Mucosa of rectum (tissue), 2 donors: ENCODE measurements around the gene TAF1D.

Experiments used
- H3K27ac ChIP-seq, 2 donors: one replicate each; pipeline ENCODE4 v1.7.0; 2013; ENCODE audit warnings: inconsistent platforms in 2 of 2, low read depth in 2 of 2, low read length in 2 of 2
- H3K27me3 ChIP-seq, 2 donors: one replicate each; pipeline ENCODE4 v1.7.0; 2013; ENCODE audit warnings: low read length in 2 of 2; ENCODE audit not compliant: control insufficient read depth in 2 of 2, insufficient read depth in 2 of 2
- H3K36me3 ChIP-seq, 2 donors: one replicate each; pipeline ENCODE4 v1.7.0; 2013; ENCODE audit warnings: low read length in 2 of 2; ENCODE audit not compliant: control insufficient read depth in 2 of 2, insufficient read depth in 2 of 2
- H3K4me1 ChIP-seq, 2 donors: one replicate each; pipeline ENCODE4 v1.7.0; 2013; ENCODE audit warnings: low read length in 2 of 2, mild to moderate bottlenecking in 1 of 2; ENCODE audit not compliant: control insufficient read depth in 2 of 2, insufficient read depth in 2 of 2
- H3K4me3 ChIP-seq, 2 donors: one replicate each; pipeline ENCODE4 v1.7.0; 2013; ENCODE audit warnings: low read length in 2 of 2
- H3K9ac ChIP-seq, 2 donors: one replicate each; pipeline ENCODE4 v1.7.0; 2013; ENCODE audit warnings: low read length in 2 of 2, low read depth in 1 of 2, mild to moderate bottlenecking in 1 of 2
- H3K9me3 ChIP-seq, 2 donors: one replicate each; pipeline ENCODE4 v1.7.0; 2013; ENCODE audit warnings: low read length in 2 of 2; ENCODE audit not compliant: control insufficient read depth in 2 of 2
- donor health status: healthy.
- donor health status: Normal muscosa, but diverticular disease.

The TAF1D gene

GRCh38 chr11:93738647-93739081 lies 2.6 kb downstream of the TAF1D start:
- no peak overlapping the region for H3K27ac ChIP-seq

GRCh38 chr11:93737904-93738612 lies 3.2 kb downstream of the TAF1D start:
- Histone ChIP-seq H3K27ac (no peak overlapping the region), H3K4me1 (peaks cover 22 to 23% of the 10 kb centered on the region in 2 donors), H3K27me3 (no peaks in the 10 kb centered on the region), H3K36me3 (peaks cover 48 to 56% of the 10 kb centered on the region in 2 donors), H3K4me3 (peak overlapping the region in 1 of 2 donors; percentile 100), H3K9ac (no peak overlapping the region), H3K9me3 (no peaks in the 10 kb centered on the region)

More at GRCh38 chr11:93738647-93739081, 2.6 kb downstream of the TAF1D start:
- no peak overlapping the region for H3K9ac ChIP-seq
- H3K4me1 ChIP-seq = peaks cover 22 to 23% of the 10 kb centered on the region in 2 donors
- H3K27me3 ChIP-seq = no peaks in the 10 kb centered on the region
- peaks cover 48 to 53% of the 10 kb centered on the region in 2 donors for H3K36me3 ChIP-seq
- no peaks in the 10 kb centered on the region for H3K9me3 ChIP-seq
- H3K4me3 ChIP-seq = peak overlapping the region in 1 of 2 donors; percentile 100

GRCh38 chr11:93736129-93736528 lies 5.2 kb downstream of the TAF1D start:
- H3K36me3 ChIP-seq = peaks cover 65 to 74% of the 10 kb centered on the region in 2 donors
- H3K9ac ChIP-seq = no peak overlapping the region
- no peak overlapping the region for H3K4me3 ChIP-seq
- H3K9me3 ChIP-seq = no peaks in the 10 kb centered on the region
- H3K27ac ChIP-seq = no peak overlapping the region
- H3K27me3 ChIP-seq = no peaks in the 10 kb centered on the region
- peaks cover 18 to 20% of the 10 kb centered on the region in 2 donors for H3K4me1 ChIP-seq

- no peak overlapping the region for H3K27ac ChIP-seq
- H3K27me3 ChIP-seq = no peaks in the 10 kb centered on the region
- no peak overlapping the region for H3K9ac ChIP-seq
- peaks cover 18 to 20% of the 10 kb centered on the region in 2 donors for H3K4me1 ChIP-seq
- no peak overlapping the region for H3K4me3 ChIP-seq
- H3K36me3 ChIP-seq = peaks cover 70 to 79% of the 10 kb centered on the region in 2 donors
- H3K9me3 ChIP-seq = no peaks in the 10 kb centered on the region
These were observed 5.7 kb downstream of the TAF1D start for GRCh38 chr11:93735627-93736026.

- H3K9ac ChIP-seq = no peak overlapping the region
- peaks cover 15% of the 10 kb centered on the region in 2 donors for H3K4me1 ChIP-seq
- no peaks in the 10 kb centered on the region for H3K9me3 ChIP-seq
- H3K4me3 ChIP-seq = no peak overlapping the region
- no peaks in the 10 kb centered on the region for H3K27me3 ChIP-seq
- H3K36me3 ChIP-seq = peaks cover 80 to 84% of the 10 kb centered on the region in 2 donors
- no peak overlapping the region for H3K27ac ChIP-seq
These were observed 6.7 kb downstream of the TAF1D start for GRCh38 chr11:93734427-93735222.

GRCh38 chr11:93733474-93733873 lies 7.8 kb downstream of the TAF1D start:
- H3K27ac ChIP-seq = no peak overlapping the region
- no peaks in the 10 kb centered on the region for H3K27me3 ChIP-seq
- H3K36me3 ChIP-seq = peaks cover 90% of the 10 kb centered on the region in 2 donors
- no peak overlapping the region for H3K9ac ChIP-seq
- H3K4me1 ChIP-seq = peaks cover 6 to 11% of the 10 kb centered on the region in 2 donors
- H3K4me3 ChIP-seq = no peak overlapping the region
- H3K9me3 ChIP-seq = no peaks in the 10 kb centered on the region

- Histone ChIP-seq H3K9me3 (no peaks in the 10 kb centered on the region), H3K9ac (peak overlapping the region in 1 of 2 donors; percentile 11), H3K4me3 (no peak overlapping the region), H3K4me1 (peaks cover under 1 to 3% of the 10 kb centered on the region in 2 donors), H3K27me3 (no peaks in the 10 kb centered on the region), H3K36me3 (peaks cover 87 to 91% of the 10 kb centered on the region in 2 donors), H3K27ac (no peak overlapping the region)
These were observed 8.9 kb downstream of the TAF1D start for GRCh38 chr11:93732237-93732892.

- H3K36me3 ChIP-seq = peaks cover 70 to 77% of the 10 kb centered on the region in 2 donors
These were observed 10.9 kb downstream of the TAF1D start for GRCh38 chr11:93730108-93731107.

GRCh38 chr11:93729129-93729616 lies 12.1 kb downstream of the TAF1D start:
- H3K36me3 ChIP-seq = peaks cover 57 to 66% of the 10 kb centered on the region in 2 donors
- H3K27ac ChIP-seq = no peak overlapping the region
- no peak overlapping the region for H3K4me3 ChIP-seq
- H3K9ac ChIP-seq = no peak overlapping the region
- peaks cover 0 to 3% of the 10 kb centered on the region in 2 donors for H3K4me1 ChIP-seq
- no peaks in the 10 kb centered on the region for H3K9me3 ChIP-seq
- H3K27me3 ChIP-seq = no peaks in the 10 kb centered on the region

More at GRCh38 chr11:93730108-93731107, 10.9 kb downstream of the TAF1D start:
- Histone ChIP-seq H3K9ac (no peak overlapping the region), H3K4me1 (peaks cover 0 to 3% of the 10 kb centered on the region in 2 donors), H3K9me3 (no peaks in the 10 kb centered on the region), H3K4me3 (no peak overlapping the region), H3K27ac (no peak overlapping the region), H3K27me3 (no peaks in the 10 kb centered on the region)
